HepG2 (cell line): ENCODE results near the gene ENO2. TPM values are rescaled to one million over a fixed set of nuclear protein-coding genes. Genes with fewer than 3 reads are reported as not detected.

Experiments used
- ATF5 ChIP-seq: sonication (generic); formaldehyde crosslinking; IDR thresholded peaks from 2 replicates; pipeline ENCODE4 v1.4.0; 2020; ENCODE audit warnings: mild to moderate bottlenecking, low read depth, missing genetic modification reagents
- BATF2 ChIP-seq: sonication (generic); formaldehyde crosslinking; IDR thresholded peaks from 2 replicates; pipeline ENCODE4 v1.8.0; 2022; ENCODE audit warnings: mild to moderate bottlenecking, missing genetic modification reagents, moderate library complexity
- DZIP1 ChIP-seq: sonication (generic); formaldehyde crosslinking; IDR thresholded peaks from 2 replicates; pipeline ENCODE4 v1.5.0; 2020; ENCODE audit warnings: mild to moderate bottlenecking, missing genetic modification reagents
- HNF4A ChIP-seq: sonication (generic); formaldehyde crosslinking; IDR thresholded peaks from 2 replicates; pipeline ENCODE4 v1.4.0; 2020; ENCODE audit warnings: missing genetic modification reagents
- NR2F6 ChIP-seq, 2 experiments: IDR thresholded peaks; 2 replicates each; pipeline ENCODE4 v1.6.1; 2016; ENCODE audit warnings: antibody characterized with exemption in 1 of 2, mild to moderate bottlenecking in 1 of 2
- PITX1 ChIP-seq: sonication (generic); formaldehyde crosslinking; IDR thresholded peaks from 2 replicates; pipeline ENCODE4 v1.5.1; 2020; ENCODE audit warnings: mild to moderate bottlenecking, missing genetic modification reagents
- POGZ ChIP-seq: sonication (generic); formaldehyde crosslinking; IDR thresholded peaks from 2 replicates; pipeline ENCODE4 v1.4.0; 2020; ENCODE audit warnings: mild to moderate bottlenecking, missing genetic modification reagents
- REXO4 ChIP-seq: sonication (generic); formaldehyde crosslinking; IDR thresholded peaks from 2 replicates; pipeline ENCODE4 v1.8.0; 2022; ENCODE audit warnings: missing genetic modification reagents, mild to moderate bottlenecking, borderline replicate concordance
- TGIF2 ChIP-seq: IDR thresholded peaks from 2 replicates; pipeline ENCODE4 v1.6.1; 2016; ENCODE audit warnings: control low read depth, missing compliant biosample characterization
- U2AF1 ChIP-seq: fragments of 200-400 bp; formaldehyde crosslinking; optimal IDR thresholded peaks from 2 replicates; pipeline ENCODE3; 2017; ENCODE audit warnings: mild to moderate bottlenecking, low read depth, low read length
- ZBTB14 ChIP-seq: sonication (generic); formaldehyde crosslinking; IDR thresholded peaks from 2 replicates; pipeline ENCODE4 v1.4.0; 2020; ENCODE audit warnings: missing genetic modification reagents
- ZFP36 ChIP-seq: fragments of 150-350 bp; IDR thresholded peaks from 2 replicates; pipeline ENCODE4 v1.6.1; 2018; ENCODE audit warnings: borderline replicate concordance, low read length, low read depth; ENCODE audit not compliant: partially characterized antibody
- ZKSCAN5 ChIP-seq: sonication (generic); formaldehyde crosslinking; IDR thresholded peaks from 2 replicates; pipeline ENCODE4 v1.5.1; 2020; ENCODE audit warnings: mild to moderate bottlenecking, missing genetic modification reagents
- ZNF275 ChIP-seq: sonication (generic); formaldehyde crosslinking; IDR thresholded peaks from 2 replicates; pipeline ENCODE4 v1.8.0; 2022; ENCODE audit warnings: missing genetic modification reagents, mild to moderate bottlenecking, inconsistent platforms, borderline replicate concordance
- ZNF432 ChIP-seq: sonication (generic); formaldehyde crosslinking; IDR thresholded peaks from 2 replicates; pipeline ENCODE4 v1.5.0; 2020; ENCODE audit warnings: missing genetic modification reagents, mild to moderate bottlenecking, borderline replicate concordance
- ZNF510 ChIP-seq: sonication (generic); formaldehyde crosslinking; IDR thresholded peaks from 2 replicates; pipeline ENCODE4 v1.4.0; 2020; ENCODE audit warnings: low read depth, mild to moderate bottlenecking, missing genetic modification reagents
- ZNF556 ChIP-seq: sonication (generic); formaldehyde crosslinking; IDR thresholded peaks from 2 replicates; pipeline ENCODE4 v1.4.0; 2020; ENCODE audit warnings: mild to moderate bottlenecking, missing genetic modification reagents, borderline replicate concordance
- ZNF672 ChIP-seq: sonication (generic); formaldehyde crosslinking; IDR thresholded peaks from 2 replicates; pipeline ENCODE4 v1.8.1; 2022; ENCODE audit warnings: missing genetic modification reagents
- ZNF777 ChIP-seq: sonication (generic); formaldehyde crosslinking; IDR thresholded peaks from 2 replicates; pipeline ENCODE4 v1.4.0; 2020; ENCODE audit warnings: missing genetic modification reagents
- ZSCAN25 ChIP-seq: sonication (generic); formaldehyde crosslinking; IDR thresholded peaks from 2 replicates; pipeline ENCODE4 v1.8.0; 2022; ENCODE audit warnings: mild to moderate bottlenecking, missing genetic modification reagents
- polyA plus RNA-seq, 8 experiments: library from polyadenylated mRNA; depleted of rRNA in 3 of 8; stranded (reverse) in 7 of 8; unstranded in 1 of 8; fragments of >200 nt; fragmentation: Illumina TruSeq in 4 of 8; extraction: Trizol in 4 of 8; gene quantifications; 2 replicates each; pipeline versions ENCODE4 v1.2.1 to v1.2.3, GENCODE V29; 2011 to 2016; ENCODE audit warnings: low read depth in 4 of 8, missing spikeins in 1 of 8, mixed read lengths in 1 of 8; ENCODE audit not compliant: insufficient read depth in 1 of 8
- total RNA-seq, 5 experiments: library from RNA; depleted of rRNA; stranded (reverse); fragments of >200 nt; fragmentation: Illumina TruSeq; extraction: Trizol; gene quantifications; 2 replicates each; pipeline ENCODE4 v1.2.3, GENCODE V29; 2016; ENCODE audit warnings: low read depth in 1 of 5

The ENO2 gene
- total and polyA plus RNA-seq, 2 of the 13 experiments (the other 11 are each of a cell fraction or from before 2014, with no cell fraction given): 19.3 to 136 TPM

GRCh38 chr12:6943722-6944380, 29.5 kb downstream of the ENO2 start, which contains the start of the genes C12orf57 and RNU7-1 (continued):
- TF ChIP-seq ZNF510 (CRISPR knock-in tag) (0 out of 2 replicates have a peak, but pooled peaks have one; percentile 36), ZNF432 (CRISPR knock-in tag) (no peak), ZNF777 (CRISPR knock-in tag) (no peak), ZNF556 (CRISPR knock-in tag) (peak; percentile 52; the same call in 1 of the 2 replicates), ZKSCAN5 (CRISPR knock-in tag) (no peak), ZFP36 (no peak), PITX1 (no peak), U2AF1 (no peak), ZSCAN25 (CRISPR knock-in tag) (no peak), ZNF672 (CRISPR knock-in tag) (peak; percentile 94; the same call in 1 of the 2 replicates), TGIF2 (CRISPR knock-in tag) (no peak), ZNF275 (CRISPR knock-in tag) (peak; percentile 38; the same call in 1 of the 2 replicates), NR2F6 (IDR thresholded peaks at IDR 0.05) (peak; percentile 66; the same call in 1 of the 2 replicates), NR2F6 (CRISPR knock-in tag; IDR thresholded peaks at IDR 0.05) (peak; percentile 64), HNF4A (CRISPR knock-in tag) (no peak), BATF2 (CRISPR knock-in tag) (peak; percentile 95), POGZ (CRISPR knock-in tag) (peak; percentile 49), ZBTB14 (CRISPR knock-in tag) (no peak; the same call in 1 of the 2 replicates), ATF5 (CRISPR knock-in tag) (no peak), REXO4 (CRISPR knock-in tag) (no peak), DZIP1 (no peak; the same call in 1 of the 2 replicates)
